ENCODE data around the gene SKIDA1. TPM values are rescaled to one million over a fixed set of nuclear protein-coding genes. Genes with fewer than 3 reads are reported as not detected.

Gene SKIDA1
- total and polyA plus RNA-seq, 2 experiments from 2014 or later = 1.5 to 3.5 TPM

GRCh38 chr10:21522631-21523406 is 2.7 kb downstream of the SKIDA1 start:
- H2AFZ ChIP-seq = no peak overlapping the region
- no peaks in the 10 kb centered on the region for H4K20me1 ChIP-seq (replicated peaks; ENCODE audit: insufficient read depth)
- Mint-ChIP-seq H3K27me3 (ENCODE audit: insufficient read depth, low read depth, poor library complexity) (peaks cover 43% of the 10 kb centered on the region), H3K36me3 (ENCODE audit: low read depth) (no peaks in the 10 kb centered on the region; the same call in 2 of the 3 replicates), H3K4me1 (peaks cover 62% of the 10 kb centered on the region), H3K4me3 (peak overlapping the region; percentile 85), H3K27ac (peak overlapping the region; percentile 79; the same call in 1 of the 2 replicates), H3K9me3 (no peaks in the 10 kb centered on the region; the same call in 2 of the 3 replicates)
- peaks cover 61% of the 10 kb centered on the region for H3K4me1 ChIP-seq (ENCODE audit: insufficient read depth)
- peak; percentile 58 for DNase-seq (ENCODE audit: low spot score)
- H3F3A ChIP-seq (replicated peaks; ENCODE audit: low read depth) = peaks cover 16% of the 10 kb centered on the region
- H3K4me2 ChIP-seq = peak overlapping the region; percentile 89
- no peaks in the 10 kb centered on the region for H3K36me3 ChIP-seq (ENCODE audit: insufficient read depth)
- ATAC-seq = no peak
- H3K27me3 ChIP-seq (ENCODE audit: insufficient read depth) = peaks cover 34% of the 10 kb centered on the region
- H3K27ac ChIP-seq (ENCODE audit: low read depth) = no peak overlapping the region
- no peaks in the 10 kb centered on the region for H3K79me2 ChIP-seq (replicated peaks; ENCODE audit: insufficient read depth)
- TF ChIP-seq NANOG (IDR thresholded peaks at IDR 0.05; ENCODE audit: borderline replicate concordance) = no peak
- TF ChIP-seq, protein P1, sequence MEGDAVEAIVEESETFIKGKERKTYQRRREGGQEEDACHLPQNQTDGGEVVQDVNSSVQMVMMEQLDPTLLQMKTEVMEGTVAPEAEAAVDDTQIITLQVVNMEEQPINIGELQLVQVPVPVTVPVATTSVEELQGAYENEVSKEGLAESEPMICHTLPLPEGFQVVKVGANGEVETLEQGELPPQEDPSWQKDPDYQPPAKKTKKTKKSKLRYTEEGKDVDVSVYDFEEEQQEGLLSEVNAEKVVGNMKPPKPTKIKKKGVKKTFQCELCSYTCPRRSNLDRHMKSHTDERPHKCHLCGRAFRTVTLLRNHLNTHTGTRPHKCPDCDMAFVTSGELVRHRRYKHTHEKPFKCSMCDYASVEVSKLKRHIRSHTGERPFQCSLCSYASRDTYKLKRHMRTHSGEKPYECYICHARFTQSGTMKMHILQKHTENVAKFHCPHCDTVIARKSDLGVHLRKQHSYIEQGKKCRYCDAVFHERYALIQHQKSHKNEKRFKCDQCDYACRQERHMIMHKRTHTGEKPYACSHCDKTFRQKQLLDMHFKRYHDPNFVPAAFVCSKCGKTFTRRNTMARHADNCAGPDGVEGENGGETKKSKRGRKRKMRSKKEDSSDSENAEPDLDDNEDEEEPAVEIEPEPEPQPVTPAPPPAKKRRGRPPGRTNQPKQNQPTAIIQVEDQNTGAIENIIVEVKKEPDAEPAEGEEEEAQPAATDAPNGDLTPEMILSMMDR (conservative IDR thresholded peaks at IDR 0.05; ENCODE audit: low read depth in 2 of 2) = peak; percentile 20 to 52; a peak in 3 of 4 replicates
- TF ChIP-seq, protein P2, sequence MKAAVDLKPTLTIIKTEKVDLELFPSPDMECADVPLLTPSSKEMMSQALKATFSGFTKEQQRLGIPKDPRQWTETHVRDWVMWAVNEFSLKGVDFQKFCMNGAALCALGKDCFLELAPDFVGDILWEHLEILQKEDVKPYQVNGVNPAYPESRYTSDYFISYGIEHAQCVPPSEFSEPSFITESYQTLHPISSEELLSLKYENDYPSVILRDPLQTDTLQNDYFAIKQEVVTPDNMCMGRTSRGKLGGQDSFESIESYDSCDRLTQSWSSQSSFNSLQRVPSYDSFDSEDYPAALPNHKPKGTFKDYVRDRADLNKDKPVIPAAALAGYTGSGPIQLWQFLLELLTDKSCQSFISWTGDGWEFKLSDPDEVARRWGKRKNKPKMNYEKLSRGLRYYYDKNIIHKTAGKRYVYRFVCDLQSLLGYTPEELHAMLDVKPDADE (IDR thresholded peaks at IDR 0.05) = no peak
- no peaks in the 10 kb centered on the region for H3K9me2 ChIP-seq (ENCODE audit: insufficient read depth)
- H3K4me3 ChIP-seq = 0 out of 2 replicates have a peak overlapping the region, but pooled peaks have one; percentile 9

- no peak for DNase-seq (ENCODE audit: low spot score)
- no peaks in the 10 kb centered on the region for H3K79me2 ChIP-seq (replicated peaks; ENCODE audit: insufficient read depth)
- ATAC-seq = no peak
- Mint-ChIP-seq H3K27me3 (ENCODE audit: insufficient read depth, low read depth, poor library complexity) (peaks cover 45% of the 10 kb centered on the region), H3K36me3 (ENCODE audit: low read depth) (no peaks in the 10 kb centered on the region; the same call in 2 of the 3 replicates), H3K9me3 (no peaks in the 10 kb centered on the region; the same call in 2 of the 3 replicates), H3K27ac (no peak overlapping the region), H3K4me3 (peak overlapping the region; percentile 32; the same call in 1 of the 3 replicates), H3K4me1 (peaks cover 63% of the 10 kb centered on the region)
- H3K4me2 ChIP-seq = peak overlapping the region; percentile 89
- H3K4me1 ChIP-seq (ENCODE audit: insufficient read depth) = peaks cover 63% of the 10 kb centered on the region
- H3K27ac ChIP-seq (ENCODE audit: low read depth) = no peak overlapping the region
- peak overlapping the region; percentile 24 for H3K4me3 ChIP-seq
- no peak overlapping the region for H2AFZ ChIP-seq
- no peaks in the 10 kb centered on the region for H3K9me2 ChIP-seq (ENCODE audit: insufficient read depth)
- peaks cover 20% of the 10 kb centered on the region for H3F3A ChIP-seq (replicated peaks; ENCODE audit: low read depth)
- H3K27me3 ChIP-seq (ENCODE audit: insufficient read depth) = peaks cover 39% of the 10 kb centered on the region
- no peaks in the 10 kb centered on the region for H4K20me1 ChIP-seq (replicated peaks; ENCODE audit: insufficient read depth)
- TF ChIP-seq STAT1 (IDR thresholded peaks at IDR 0.05; ENCODE audit: unreplicated experiment) (no peak), POLR2AphosphoS5 (IDR thresholded peaks at IDR 0.05; ENCODE audit: low read depth) (no peak), NANOG (IDR thresholded peaks at IDR 0.05; ENCODE audit: borderline replicate concordance) (no peak)
- TF ChIP-seq, protein P2 (IDR thresholded peaks at IDR 0.05) = no peak
- H3K36me3 ChIP-seq (ENCODE audit: insufficient read depth) = no peaks in the 10 kb centered on the region
Observed at GRCh38 chr10:21521751-21522533, 3.5 kb downstream of the SKIDA1 start.
